DMS53 (cell line): ENCODE data around the gene SLA2.
A peak's percentile ranks its signal among the peaks of the same experiment; 100 is the strongest.

ENCODE experiments used
- DNase-seq: peaks from one replicate; lab custom pipeline; 2025; lab: John Stamatoyannopoulos, UW

SLA2 gene

GRCh38 chr20:36607586-36608387 lies 38.2 kb downstream of the SLA2 start:
- DNase-seq = peak; percentile 34

GRCh38 chr20:36606158-36607066 lies 39.6 kb downstream of the SLA2 start:
- DNase-seq = peak; percentile 45

- peak; percentile 100 for DNase-seq
Observed at GRCh38 chr20:36605399-36606157, 40.4 kb downstream of the SLA2 start, which contains the start of gene RAB5IF. RAB5IF (plus strand) TSS chr20:36605779; CDS start chr20:36605952, 173 bp downstream.

- DNase-seq = peak; percentile 92
Observed at GRCh38 chr20:36604952-36605398, 41.0 kb downstream of the SLA2 start.

GRCh38 chr20:36601540-36601939 lies 44.5 kb downstream of the SLA2 start:
- no peak for DNase-seq

- DNase-seq = no peak
Observed at GRCh38 chr20:36599912-36600345, 46.1 kb downstream of the SLA2 start.

- no peak for DNase-seq
Observed at GRCh38 chr20:36593347-36593929, 52.6 kb downstream of the SLA2 start.

GRCh38 chr20:36591854-36592641 lies 53.9 kb downstream of the SLA2 start:
- peak; percentile 41 for DNase-seq

GRCh38 chr20:36591281-36591680 lies 54.7 kb downstream of the SLA2 start:
- DNase-seq = no peak

GRCh38 chr20:36587388-36588070 lies 58.5 kb downstream of the SLA2 start:
- DNase-seq = no peak

GRCh38 chr20:36585410-36586125 lies 60.4 kb downstream of the SLA2 start:
- DNase-seq = no peak

GRCh38 chr20:36584018-36584481 lies 61.9 kb downstream of the SLA2 start:
- no peak for DNase-seq

GRCh38 chr20:36582821-36583220 lies 63.2 kb downstream of the SLA2 start:
- DNase-seq = no peak

- DNase-seq = no peak
Observed at GRCh38 chr20:36582322-36582721, 63.7 kb downstream of the SLA2 start.

GRCh38 chr20:36579996-36580545 lies 65.9 kb downstream of the SLA2 start:
- DNase-seq = no peak

- DNase-seq = no peak
Observed at GRCh38 chr20:36578356-36579041, 67.5 kb downstream of the SLA2 start.

- no peak for DNase-seq
Observed at GRCh38 chr20:36576081-36576445, 69.9 kb downstream of the SLA2 start.

GRCh38 chr20:36574366-36575135 lies 71.4 kb downstream of the SLA2 start:
- peak; percentile 73 for DNase-seq
